Measurements from ENCODE around the gene PDF. TPM values are rescaled to one million over a fixed set of nuclear protein-coding genes. Genes with fewer than 3 reads are reported as not detected.
A peak's percentile ranks its signal among the peaks of the same experiment; 100 is the strongest.

Gene PDF
- total and polyA plus RNA-seq, 2 of the 13 experiments (the other 11 are each of a cell fraction or from before 2014, with no cell fraction given): 12.4 to 48.8 TPM

GRCh38 chr16:69330286-69331109 is at the start of gene PDF (continued):
- TF ChIP-seq, protein P1, sequence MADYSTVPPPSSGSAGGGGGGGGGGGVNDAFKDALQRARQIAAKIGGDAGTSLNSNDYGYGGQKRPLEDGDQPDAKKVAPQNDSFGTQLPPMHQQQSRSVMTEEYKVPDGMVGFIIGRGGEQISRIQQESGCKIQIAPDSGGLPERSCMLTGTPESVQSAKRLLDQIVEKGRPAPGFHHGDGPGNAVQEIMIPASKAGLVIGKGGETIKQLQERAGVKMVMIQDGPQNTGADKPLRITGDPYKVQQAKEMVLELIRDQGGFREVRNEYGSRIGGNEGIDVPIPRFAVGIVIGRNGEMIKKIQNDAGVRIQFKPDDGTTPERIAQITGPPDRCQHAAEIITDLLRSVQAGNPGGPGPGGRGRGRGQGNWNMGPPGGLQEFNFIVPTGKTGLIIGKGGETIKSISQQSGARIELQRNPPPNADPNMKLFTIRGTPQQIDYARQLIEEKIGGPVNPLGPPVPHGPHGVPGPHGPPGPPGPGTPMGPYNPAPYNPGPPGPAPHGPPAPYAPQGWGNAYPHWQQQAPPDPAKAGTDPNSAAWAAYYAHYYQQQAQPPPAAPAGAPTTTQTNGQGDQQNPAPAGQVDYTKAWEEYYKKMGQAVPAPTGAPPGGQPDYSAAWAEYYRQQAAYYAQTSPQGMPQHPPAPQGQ (CRISPR knock-in tag; IDR thresholded peaks at IDR 0.05; ENCODE audit: borderline replicate concordance): no peak
- TF ChIP-seq SOX6 (IDR thresholded peaks at IDR 0.05): no peak
- peak; percentile 73 for TF ChIP-seq SOX6 (CRISPR knock-in tag; IDR thresholded peaks at IDR 0.05)
- no peak for TF ChIP-seq NR3C1 (CRISPR knock-in tag; IDR thresholded peaks at IDR 0.05)
- TF ChIP-seq GTF3A (CRISPR knock-in tag; conservative IDR thresholded peaks at IDR 0.05): 0 out of 2 replicates have a peak, but pooled peaks have one; percentile 25
- TF ChIP-seq ZNF143 (CRISPR knock-in tag; IDR thresholded peaks at IDR 0.05): peak; percentile 92
- TF ChIP-seq, protein P2, sequence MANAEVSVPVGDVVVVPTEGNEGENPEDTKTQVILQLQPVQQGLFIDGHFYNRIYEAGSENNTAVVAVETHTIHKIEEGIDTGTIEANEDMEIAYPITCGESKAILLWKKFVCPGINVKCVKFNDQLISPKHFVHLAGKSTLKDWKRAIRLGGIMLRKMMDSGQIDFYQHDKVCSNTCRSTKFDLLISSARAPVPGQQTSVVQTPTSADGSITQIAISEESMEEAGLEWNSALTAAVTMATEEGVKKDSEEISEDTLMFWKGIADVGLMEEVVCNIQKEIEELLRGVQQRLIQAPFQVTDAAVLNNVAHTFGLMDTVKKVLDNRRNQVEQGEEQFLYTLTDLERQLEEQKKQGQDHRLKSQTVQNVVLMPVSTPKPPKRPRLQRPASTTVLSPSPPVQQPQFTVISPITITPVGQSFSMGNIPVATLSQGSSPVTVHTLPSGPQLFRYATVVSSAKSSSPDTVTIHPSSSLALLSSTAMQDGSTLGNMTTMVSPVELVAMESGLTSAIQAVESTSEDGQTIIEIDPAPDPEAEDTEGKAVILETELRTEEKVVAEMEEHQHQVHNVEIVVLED (CRISPR knock-in tag; IDR thresholded peaks at IDR 0.05; ENCODE audit: borderline replicate concordance): peak; percentile 88
- 0 out of 2 replicates have a peak, but pooled peaks have one; percentile 24 for TF ChIP-seq SATB2 (CRISPR knock-in tag; IDR thresholded peaks at IDR 0.05)
- TF ChIP-seq NCOA1 (CRISPR knock-in tag; IDR thresholded peaks at IDR 0.05): no peak
- TF ChIP-seq XBP1 (CRISPR knock-in tag; IDR thresholded peaks at IDR 0.05): no peak
- no peak for TF ChIP-seq TEAD2 (CRISPR knock-in tag; IDR thresholded peaks at IDR 0.05)
- TF ChIP-seq ZNF235 (CRISPR knock-in tag; IDR thresholded peaks at IDR 0.05; ENCODE audit: borderline replicate concordance): peak; percentile 93
- TF ChIP-seq ATF7 (IDR thresholded peaks at IDR 0.05): no peak
- no peak for TF ChIP-seq ATF7 (CRISPR knock-in tag; IDR thresholded peaks at IDR 0.05)
- no peak for TF ChIP-seq SYNCRIP (IDR thresholded peaks at IDR 0.05; ENCODE audit: insufficient read depth, low read depth, low read length)
- TF ChIP-seq, protein P3, sequence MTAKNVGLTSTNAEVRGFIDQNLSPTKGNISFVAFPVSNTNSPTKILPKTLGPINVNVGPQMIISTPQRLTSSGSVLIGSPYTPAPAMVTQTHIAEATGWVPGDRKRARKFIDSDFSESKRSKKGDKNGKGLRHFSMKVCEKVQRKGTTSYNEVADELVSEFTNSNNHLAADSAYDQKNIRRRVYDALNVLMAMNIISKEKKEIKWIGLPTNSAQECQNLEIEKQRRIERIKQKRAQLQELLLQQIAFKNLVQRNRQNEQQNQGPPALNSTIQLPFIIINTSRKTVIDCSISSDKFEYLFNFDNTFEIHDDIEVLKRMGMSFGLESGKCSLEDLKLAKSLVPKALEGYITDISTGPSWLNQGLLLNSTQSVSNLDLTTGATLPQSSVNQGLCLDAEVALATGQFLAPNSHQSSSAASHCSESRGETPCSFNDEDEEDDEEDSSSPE (CRISPR knock-in tag; IDR thresholded peaks at IDR 0.05): peak; percentile 97
- peak; percentile 93 for TF ChIP-seq ATF7-NPFF (CRISPR knock-in tag; IDR thresholded peaks at IDR 0.05; ENCODE audit: low read depth)
- TF ChIP-seq, protein P4, sequence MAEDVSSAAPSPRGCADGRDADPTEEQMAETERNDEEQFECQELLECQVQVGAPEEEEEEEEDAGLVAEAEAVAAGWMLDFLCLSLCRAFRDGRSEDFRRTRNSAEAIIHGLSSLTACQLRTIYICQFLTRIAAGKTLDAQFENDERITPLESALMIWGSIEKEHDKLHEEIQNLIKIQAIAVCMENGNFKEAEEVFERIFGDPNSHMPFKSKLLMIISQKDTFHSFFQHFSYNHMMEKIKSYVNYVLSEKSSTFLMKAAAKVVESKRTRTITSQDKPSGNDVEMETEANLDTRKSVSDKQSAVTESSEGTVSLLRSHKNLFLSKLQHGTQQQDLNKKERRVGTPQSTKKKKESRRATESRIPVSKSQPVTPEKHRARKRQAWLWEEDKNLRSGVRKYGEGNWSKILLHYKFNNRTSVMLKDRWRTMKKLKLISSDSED (CRISPR knock-in tag; IDR thresholded peaks at IDR 0.05): 0 out of 2 replicates have a peak, but pooled peaks have one; percentile 9
- peak; percentile 90 for TF ChIP-seq MAX (IDR thresholded peaks at IDR 0.05)
